GM12878 (cell line): Measurements from ENCODE around the gene MGRN1. TPM values are rescaled to one million over a fixed set of nuclear protein-coding genes. Genes with fewer than 3 reads are reported as not detected.

ENCODE experiments used
- ATAC-seq: fragments of 200-7000 bp; cut with Tn5 transposase; 3 replicates; pipeline ENCODE4 v1.9.1; 2020; ENCODE audit warnings: mild to moderate bottlenecking, moderate library complexity
- BruUV-seq: library from RNA; stranded (reverse); fragments of 400-500 nt; replicated peaks from 2 replicates; lab custom pipeline; 2021; lab: Mats Ljungman, UMichigan
- CTCF ChIA-PET: fragments of 300-600 bp; sonication (Branson Sonifier 250); formaldehyde crosslinking; extraction: SDS; loops from one replicate; lab custom pipeline; 2021; ENCODE audit warnings: inconsistent platforms; lab: Yijun Ruan, JAX
- POLR2A ChIA-PET: fragments of 350-600 bp; formaldehyde crosslinking; extraction: SDS; loops from one replicate; lab custom pipeline; 2021; ENCODE audit warnings: inconsistent platforms; lab: Charles Lee
- RAD21 ChIA-PET: fragments of 300-600 bp; sonication (Branson Sonifier 250); formaldehyde crosslinking; loops from one replicate; lab custom pipeline; 2023; ENCODE audit warnings: antibody characterized with exemption; ENCODE audit not compliant: unreplicated experiment; lab: Charles Lee
- SMC1A ChIA-PET: fragments of 300-600 bp; sonication (Branson Sonifier 250); formaldehyde crosslinking; loops from one replicate; lab custom pipeline; 2023; ENCODE audit not compliant: unreplicated experiment, uncharacterized antibody; lab: Charles Lee
- DNase-seq: peaks from one replicate; pipeline ENCODE4 v3.0.0-alpha.2; 2011; ENCODE audit warnings: low read depth, low spot score
- FAIRE-seq: peaks from 3 replicates; lab custom pipeline; 2011; peaks lifted over from hg19 to GRCh38; lab: Jason Lieb, UNC
- H2AFZ ChIP-seq: 2 replicates; pipeline ENCODE4 v1.6.0; 2011; ENCODE audit warnings: low read depth, low read length, control low read depth; ENCODE audit not compliant: control insufficient read depth
- H3K27ac ChIP-seq: 2 replicates; pipeline ENCODE4 v1.5.1; 2011; ENCODE audit warnings: control low read depth; ENCODE audit not compliant: control insufficient read depth, insufficient read depth
- H3K27me3 ChIP-seq, 2 experiments: replicated peaks in 1 of 2; 2 replicates each; pipeline versions ENCODE4 v1.6.0 to v1.6.1; 2011; ENCODE audit warnings: low read length in 1 of 2; ENCODE audit not compliant: control insufficient read depth in 2 of 2, insufficient read depth in 2 of 2
- H3K36me3 ChIP-seq, 2 experiments: 2 replicates each; pipeline ENCODE4 v1.5.1; 2011; ENCODE audit warnings: low read length in 1 of 2; ENCODE audit not compliant: control insufficient read depth in 2 of 2, insufficient read depth in 2 of 2
- H3K4me1 ChIP-seq: 2 replicates; pipeline ENCODE4 v1.6.1; 2011; ENCODE audit warnings: mild to moderate bottlenecking, low read length, moderate library complexity, mixed read lengths; ENCODE audit not compliant: control insufficient read depth, insufficient read depth
- H3K4me2 ChIP-seq: 2 replicates; pipeline ENCODE4 v1.6.0; 2011; ENCODE audit warnings: control low read depth; ENCODE audit not compliant: control insufficient read depth, insufficient read depth
- H3K4me3 ChIP-seq: fragments of 200-600 bp; sonication (generic); 2 replicates; pipeline ENCODE4 v1.5.1; 2016
- H3K79me2 ChIP-seq: 2 replicates; pipeline ENCODE4 v1.6.0; 2011; ENCODE audit warnings: low read length; ENCODE audit not compliant: control insufficient read depth, insufficient read depth
- H3K9ac ChIP-seq: 2 replicates; pipeline ENCODE4 v1.8.0; 2011; ENCODE audit warnings: low read length, control low read depth, mixed read lengths; ENCODE audit not compliant: control insufficient read depth, insufficient read depth
- H3K9me3 ChIP-seq: replicated peaks from 3 replicates; pipeline ENCODE4 v1.5.1; 2011; ENCODE audit warnings: mild to moderate bottlenecking, low read length; ENCODE audit not compliant: control insufficient read depth, insufficient read depth
- H4K20me1 ChIP-seq: 2 replicates; pipeline ENCODE4 v1.6.0; 2011; ENCODE audit not compliant: control insufficient read depth, insufficient read depth
- ASH2L ChIP-seq: fragments of 300-600, 200-600 bp; sonication (generic); IDR thresholded peaks from 2 replicates; pipeline ENCODE4 v1.6.1; 2017; ENCODE audit warnings: low read depth, mild to moderate bottlenecking, borderline replicate concordance
- BMI1 ChIP-seq: fragments of 450-650 bp; IDR thresholded peaks from 2 replicates; pipeline ENCODE4 v1.6.1; 2016; ENCODE audit warnings: mild to moderate bottlenecking, moderate library complexity, borderline replicate concordance
- CHD2 ChIP-seq: IDR thresholded peaks from 2 replicates; pipeline ENCODE4 v1.6.1; 2011; ENCODE audit warnings: low read depth, low read length, improper control_type of control experiment, borderline replicate concordance
- EGR1 ChIP-seq, 2 experiments: IDR thresholded peaks; 1 replicate in 1 of 2; 2 replicates in 1 of 2; pipeline ENCODE4 v1.6.1; 2011 to 2012; ENCODE audit warnings: low read depth in 2 of 2, low read length in 2 of 2, borderline replicate concordance in 1 of 2, mild to moderate bottlenecking in 1 of 2, moderate library complexity in 1 of 2
- IKZF2 ChIP-seq, 2 experiments: fragments of 450-650 bp; IDR thresholded peaks; 2 replicates each; pipeline ENCODE4 v1.6.1; 2017; ENCODE audit warnings: mild to moderate bottlenecking in 2 of 2, moderate library complexity in 2 of 2
- IRF3 ChIP-seq: fragments of 450-650 bp; IDR thresholded peaks from 2 replicates; pipeline ENCODE4 v1.6.1; 2014; ENCODE audit warnings: mild to moderate bottlenecking
- IRF5 ChIP-seq: fragments of 450-650 bp; IDR thresholded peaks from 2 replicates; pipeline ENCODE4 v1.6.1; 2017; ENCODE audit warnings: borderline replicate concordance
- JUND ChIP-seq: IDR thresholded peaks from 2 replicates; pipeline ENCODE4 v1.6.1; 2012; ENCODE audit warnings: low read depth, mild to moderate bottlenecking, low read length, improper control_type of control experiment, moderate library complexity
- NFXL1 ChIP-seq: fragments of 450-650 bp; IDR thresholded peaks from 2 replicates; pipeline ENCODE4 v1.6.1; 2017; ENCODE audit warnings: antibody characterized with exemption, mild to moderate bottlenecking, borderline replicate concordance
- NFYA ChIP-seq: IDR thresholded peaks from 2 replicates; pipeline ENCODE4 v1.6.1; 2011; ENCODE audit warnings: low read depth, mild to moderate bottlenecking, low read length, improper control_type of control experiment, borderline replicate concordance
- NR2C1 ChIP-seq: fragments of 450-650 bp; IDR thresholded peaks from 2 replicates; pipeline ENCODE4 v1.6.1; 2017; ENCODE audit warnings: antibody characterized with exemption, mild to moderate bottlenecking, moderate library complexity
- POLR2A ChIP-seq: IDR thresholded peaks from 2 replicates; pipeline ENCODE4 v1.6.1; 2011; ENCODE audit warnings: low read depth, mild to moderate bottlenecking, low read length
- POLR2AphosphoS5 ChIP-seq: IDR thresholded peaks from 2 replicates; pipeline ENCODE4 v1.6.1; 2011; ENCODE audit warnings: mild to moderate bottlenecking, low read length, inconsistent platforms
- RUNX3 ChIP-seq: IDR thresholded peaks from 2 replicates; pipeline ENCODE4 v1.6.1; 2012; ENCODE audit warnings: low read length, inconsistent platforms
- SMAD5 ChIP-seq: IDR thresholded peaks from 2 replicates; pipeline ENCODE4 v1.6.1; 2016; ENCODE audit warnings: antibody characterized with exemption, low read depth
- WGBS: methylation state at CpG from one replicate; pipeline ENCODE4 v1.1.6; 2016; ENCODE audit warnings: low lambda C conversion rate; ENCODE audit not compliant: insufficient replicate concordance, insufficient coverage; ENCODE audit errors: missing lambda C conversion rate; 5-methylcytosine and 5-hydroxymethylcytosine counted together
- in situ Hi-C: fragments of 300-500 bp; cut with MboI; formaldehyde crosslinking; loops from 9 replicates; pipeline ENCODE4 v1.14.3; 2018; ENCODE audit warnings: mixed read lengths
- intact Hi-C: fragments of 100-400 bp; cut with micrococcal nuclease; formaldehyde crosslinking; loops from one replicate; pipeline ENCODE4 v1.14.2; 2022; ENCODE audit not compliant: unreplicated experiment
- polyA plus RNA-seq, 11 experiments: library from polyadenylated mRNA; depleted of rRNA in 4 of 11; unstranded in 6 of 11; stranded (reverse) in 5 of 11; fragments of >200 nt; fragmentation: Nextera tagmentation in 4 of 11; fragmentation: Illumina TruSeq in 1 of 11; extraction: Ambion mirVana in 4 of 11; extraction: Trizol in 1 of 11; gene quantifications; 1 replicate in 1 of 11; 2 replicates in 10 of 11; pipeline versions ENCODE4 v1.2.1 to v1.2.3, GENCODE V29; 2011 to 2016; ENCODE audit warnings: inconsistent platforms in 2 of 11, missing spikeins in 2 of 11, low read depth in 1 of 11
- total RNA-seq, 4 experiments: library from RNA; depleted of rRNA in 3 of 4; stranded (reverse); fragments of >200 nt in 3 of 4; fragmentation: Illumina TruSeq in 1 of 4; extraction: Trizol in 1 of 4; gene quantifications; 2 replicates each; pipeline versions ENCODE4 v1.2.1 to v1.2.3, GENCODE V29; 2013 to 2021
- TF ChIP-seq, protein P1 (sequence below): fragments of 450-650 bp; conservative IDR thresholded peaks from 2 replicates; pipeline ENCODE4 v1.6.1; 2017; ENCODE audit warnings: mild to moderate bottlenecking, moderate library complexity

MGRN1 gene
- total and polyA plus RNA-seq, 10 of the 15 experiments (the other 5 are each of a cell fraction or from before 2014, with no cell fraction given), result 0.35 to 86.7 (median 14.6) TPM

DNA sequence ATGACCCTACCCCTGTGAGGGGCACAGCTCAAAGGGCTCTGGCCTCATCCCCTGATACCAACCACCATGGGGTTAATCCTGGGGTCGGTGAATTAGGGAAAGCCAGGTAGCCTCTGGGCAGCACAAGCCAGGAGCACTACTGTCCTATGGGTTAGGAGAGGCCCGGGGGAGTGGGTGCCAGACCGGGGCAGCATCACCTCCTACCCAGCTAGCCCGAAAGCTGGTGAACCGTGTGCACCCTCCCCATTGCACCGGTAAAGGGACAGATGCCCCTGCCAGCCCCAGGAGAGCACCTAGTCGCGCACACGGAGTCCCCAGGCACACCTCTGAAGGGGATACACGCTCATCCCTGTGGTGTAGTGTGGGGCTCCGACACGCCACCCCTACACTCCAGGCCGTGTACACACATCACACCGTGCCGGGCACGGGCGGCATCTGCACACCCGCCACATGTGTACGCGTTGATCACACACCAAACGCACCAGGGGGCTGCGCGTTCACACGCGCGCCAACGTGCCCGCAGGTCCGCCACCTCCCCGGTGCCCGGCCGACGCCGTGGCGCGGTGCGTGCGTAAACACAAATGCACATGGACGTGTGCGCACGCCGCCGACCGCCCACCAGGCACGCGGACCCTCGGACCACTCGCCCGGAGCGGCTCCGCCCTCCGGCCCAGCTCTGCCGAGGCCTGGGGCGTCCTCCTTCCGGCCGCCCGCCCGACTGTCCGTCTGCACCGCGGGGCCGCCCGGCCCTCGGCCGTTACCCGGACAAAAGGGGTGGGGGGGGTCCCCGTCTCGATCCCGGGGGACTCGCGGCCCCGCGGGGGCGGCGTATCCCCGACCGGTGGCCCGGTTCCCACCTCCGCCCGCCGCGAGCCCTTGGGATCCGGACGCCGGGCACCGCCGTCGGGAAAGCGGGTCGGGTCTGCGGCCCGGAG is 10.7 kb upstream of the MGRN1 start (continued):
- TF ChIP-seq NFXL1, result no peak
- peak; percentile 61; the same call in 1 of the 2 replicates for TF ChIP-seq POLR2A
- no peak for TF ChIP-seq IKZF2 (IDR thresholded peaks at IDR 0.05)
- TF ChIP-seq ASH2L, result no peak
- TF ChIP-seq IRF3, result no peak

GRCh38 chr16:4614571-4615383 is 9.8 kb upstream of the MGRN1 start, which contains the start of gene UBALD1:
TSS of gene UBALD1 (minus strand) at chr16:4614888. CDS start at chr16:4614797, 91 bp downstream.
- DNase-seq (peak; percentile 48), FAIRE-seq (peak; percentile 83), ATAC-seq (peak; percentile 77)
- H3K4me3 ChIP-seq, result peak within 1 kb of the TSS; percentile 72
- H3K27me3 ChIP-seq, result no peaks in the 10 kb centered on the region
- no peaks in the 10 kb centered on the region for H3K9me3 ChIP-seq
- ChIA-PET CTCF (interaction anchor here (0.6 kb wide), 1 partner anchor 9 kb away, joined by 3 read pairs; the partner anchor contains the start of gene MGRN1), SMC1A (no interaction called here), RAD21 (no interaction called here), POLR2A (interaction anchor here (0.9 to 2.0 kb wide), 2 partner anchors 9 to 201 kb away, joined by 3 to 5 read pairs; no protein-coding TSS in a partner anchor)
- 2% methylated on average over 92 of the region's 100 CpGs for WGBS
- peak within 1 kb of the TSS; percentile 93 for H3K4me2 ChIP-seq
- no TSS peak for BruUV-seq
- intact Hi-C loops, result loop anchor here (10.0 kb wide), 3 partner anchors 100 to 190 kb away; partner anchors contain the start of genes DNAJA3 and ROGDI
- H4K20me1 ChIP-seq, result no peaks in the 10 kb centered on the region
- H3K36me3 ChIP-seq, result no peaks in the 10 kb centered on the region; a peak in 1 of 4 replicates
- H3K4me1 ChIP-seq, result peaks cover 20% of the 10 kb centered on the region
- in situ Hi-C loops, result loop anchor here (10.0 kb wide), 1 partner anchor 340 kb away; the partner anchor contains the start of gene SEC14L5
- peak within 1 kb of the TSS; percentile 80 for H3K9ac ChIP-seq
- peaks cover 31% of the 10 kb centered on the region for H3K79me2 ChIP-seq
- H3K27ac ChIP-seq, result peak within 1 kb of the TSS; percentile 88
- peak within 1 kb of the TSS; percentile 98 for H2AFZ ChIP-seq
- TF ChIP-seq SMAD5 (peak; percentile 64; the same call in 1 of the 2 replicates), RUNX3 (peak; percentile 43), POLR2AphosphoS5 (peak; percentile 85), JUND (0 out of 2 replicates have a peak, but pooled peaks have one; percentile 26), NFYA (no peak), EGR1 (IDR thresholded peaks at IDR 0.05; ENCODE audit: borderline replicate concordance in 1 of 2, low read depth in 2 of 2, low read length in 2 of 2) (peak; percentile 4 to 5; a peak in 1 of 3 replicates), CHD2 (peak; percentile 58), BMI1 (no peak), NR2C1 (no peak; the same call in 1 of the 2 replicates), IRF5 (no peak)
- TF ChIP-seq, protein P1, sequence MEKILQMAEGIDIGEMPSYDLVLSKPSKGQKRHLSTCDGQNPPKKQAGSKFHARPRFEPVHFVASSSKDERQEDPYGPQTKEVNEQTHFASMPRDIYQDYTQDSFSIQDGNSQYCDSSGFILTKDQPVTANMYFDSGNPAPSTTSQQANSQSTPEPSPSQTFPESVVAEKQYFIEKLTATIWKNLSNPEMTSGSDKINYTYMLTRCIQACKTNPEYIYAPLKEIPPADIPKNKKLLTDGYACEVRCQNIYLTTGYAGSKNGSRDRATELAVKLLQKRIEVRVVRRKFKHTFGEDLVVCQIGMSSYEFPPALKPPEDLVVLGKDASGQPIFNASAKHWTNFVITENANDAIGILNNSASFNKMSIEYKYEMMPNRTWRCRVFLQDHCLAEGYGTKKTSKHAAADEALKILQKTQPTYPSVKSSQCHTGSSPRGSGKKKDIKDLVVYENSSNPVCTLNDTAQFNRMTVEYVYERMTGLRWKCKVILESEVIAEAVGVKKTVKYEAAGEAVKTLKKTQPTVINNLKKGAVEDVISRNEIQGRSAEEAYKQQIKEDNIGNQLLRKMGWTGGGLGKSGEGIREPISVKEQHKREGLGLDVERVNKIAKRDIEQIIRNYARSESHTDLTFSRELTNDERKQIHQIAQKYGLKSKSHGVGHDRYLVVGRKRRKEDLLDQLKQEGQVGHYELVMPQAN, result peak; percentile 91
